Endometrium (tissue), 2 donors: ENCODE data around the gene IL16.
A peak's percentile ranks its signal among the peaks of the same experiment; 100 is the strongest.
"Not testable (repeated sequence)": the region's sequence is repeated elsewhere in the genome, so short reads cannot be mapped to it uniquely, and the experiment has no call there.

Experiments used
- FAIRE-seq: peaks from 2 replicates; lab custom pipeline; 2012; peaks lifted over from hg19 to GRCh38; lab: Jason Lieb, UNC
- donor health status: control.
- donor health status: control.

IL16 gene

GRCh38 chr15:81315452-81316175 is 118.9 kb downstream of the IL16 start:
- no peak for FAIRE-seq

DNA sequence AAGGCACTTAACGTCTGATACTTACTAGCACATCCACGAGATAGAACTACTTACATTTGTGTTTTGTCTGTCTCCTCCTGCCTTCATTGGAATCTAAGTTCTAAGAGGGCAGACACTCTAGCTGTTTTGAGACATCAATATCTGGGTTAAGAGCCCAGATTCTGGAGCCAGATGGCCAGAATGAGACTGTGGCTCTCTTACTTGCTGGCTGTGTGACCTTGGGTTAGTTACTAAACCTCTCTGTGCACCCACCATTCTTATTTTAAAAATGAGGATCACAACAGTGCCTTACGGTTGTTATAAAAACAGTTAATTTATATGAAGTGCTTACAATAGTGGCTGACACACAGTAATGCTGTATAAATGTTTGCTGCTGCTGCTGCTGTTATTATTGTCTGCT is 119.6 kb downstream of the IL16 start:
- FAIRE-seq = no peak

GRCh38 chr15:81317642-81318017 is 121.0 kb downstream of the IL16 start:
- no peak for FAIRE-seq

DNA sequence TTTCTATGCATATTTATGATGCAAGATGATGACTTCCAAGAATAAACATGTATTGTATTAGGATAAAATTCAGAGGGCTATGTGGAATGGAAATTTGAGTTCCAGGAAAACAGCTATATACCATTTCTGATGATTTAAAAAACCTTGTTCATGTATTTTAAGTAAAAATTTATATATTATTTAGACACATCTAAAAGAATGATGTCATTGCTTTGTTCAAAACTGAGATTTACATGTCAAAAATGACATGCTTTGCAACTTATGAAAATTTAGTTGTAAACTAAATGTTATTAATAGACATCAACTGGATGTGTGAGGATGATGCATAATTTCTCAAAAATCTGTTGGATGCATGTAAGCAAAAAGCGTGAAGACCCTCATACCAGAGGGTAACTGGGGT is 125.0 kb downstream of the IL16 start:
- no peak for FAIRE-seq

DNA sequence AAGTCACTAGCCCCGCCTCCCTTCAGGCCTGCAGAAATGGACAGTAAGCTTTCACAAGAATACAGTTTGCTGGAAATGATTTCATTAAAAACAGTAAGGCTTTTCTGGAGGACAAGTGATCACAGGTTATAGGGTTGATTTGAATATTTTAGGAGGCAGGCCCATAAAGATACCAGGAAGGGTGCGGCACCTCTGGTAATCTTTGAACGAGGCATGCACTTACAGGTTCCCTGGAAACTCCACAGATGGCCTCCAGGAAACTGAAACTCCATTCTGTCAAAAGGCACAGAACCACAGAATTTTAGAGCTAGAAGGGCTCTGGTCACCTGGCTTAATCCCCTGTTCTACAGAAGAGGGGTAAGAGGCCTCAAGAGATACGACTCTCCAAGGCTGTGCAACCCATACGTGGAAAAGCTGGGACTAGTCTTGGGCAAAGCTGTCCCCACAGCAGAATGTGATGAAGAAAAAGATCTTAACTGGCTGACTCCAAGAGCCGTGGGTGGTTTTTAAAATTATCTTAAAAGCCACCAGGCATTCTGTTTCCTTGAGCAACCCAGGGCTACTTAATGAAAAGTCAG is 126.1 kb downstream of the IL16 start:
- FAIRE-seq = no peak

GRCh38 chr15:81323559-81323943 is 126.9 kb downstream of the IL16 start:
- no peak for FAIRE-seq

- peak; percentile 95 for FAIRE-seq
These were observed 127.5 kb downstream of the IL16 start, which contains the start of gene STARD5 for GRCh38 chr15:81323944-81324881. TSS of gene STARD5 (minus strand) at chr15:81324141. CDS start at chr15:81324099, 42 bp downstream.

- no peak for FAIRE-seq
These were observed 130.0 kb downstream of the IL16 start for GRCh38 chr15:81326466-81327212.

GRCh38 chr15:81327516-81327915 is 130.8 kb downstream of the IL16 start:
- FAIRE-seq = no peak

GRCh38 chr15:81329446-81329845 is 132.8 kb downstream of the IL16 start:
- no peak for FAIRE-seq

DNA sequence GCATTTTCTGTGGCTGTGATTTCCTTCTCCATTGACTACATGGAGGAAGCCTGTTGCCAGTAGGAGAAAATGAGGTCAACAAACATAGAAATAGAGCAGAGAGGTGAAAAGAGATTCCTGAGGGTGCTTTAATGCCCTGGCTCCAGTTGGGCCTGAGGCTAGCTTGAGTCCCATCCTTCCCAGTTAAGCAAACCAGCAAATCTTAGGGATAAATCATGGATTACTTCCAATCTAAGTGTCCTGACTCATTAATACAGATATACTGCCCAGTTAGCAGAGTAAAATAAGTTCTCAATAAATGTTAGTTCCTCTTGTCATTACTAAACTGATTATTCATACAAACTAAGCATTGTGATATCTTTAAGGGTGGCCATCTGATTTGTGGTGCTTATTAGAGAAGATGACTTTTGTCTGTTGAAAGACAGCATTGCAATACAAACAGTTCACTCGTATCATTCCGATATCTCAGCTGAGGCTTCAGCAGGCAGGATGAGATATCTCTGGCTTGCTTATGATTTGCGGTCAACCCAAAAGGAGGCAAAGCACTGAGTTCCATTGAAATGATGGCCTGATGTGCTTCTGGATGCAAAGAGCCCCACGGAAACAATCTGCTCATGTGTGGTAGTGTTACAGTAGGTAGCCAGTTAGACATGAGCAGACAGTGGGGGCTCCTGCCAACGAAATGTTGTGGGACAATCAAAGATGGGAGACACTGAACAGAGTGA is 133.8 kb downstream of the IL16 start:
- FAIRE-seq = no peak

DNA sequence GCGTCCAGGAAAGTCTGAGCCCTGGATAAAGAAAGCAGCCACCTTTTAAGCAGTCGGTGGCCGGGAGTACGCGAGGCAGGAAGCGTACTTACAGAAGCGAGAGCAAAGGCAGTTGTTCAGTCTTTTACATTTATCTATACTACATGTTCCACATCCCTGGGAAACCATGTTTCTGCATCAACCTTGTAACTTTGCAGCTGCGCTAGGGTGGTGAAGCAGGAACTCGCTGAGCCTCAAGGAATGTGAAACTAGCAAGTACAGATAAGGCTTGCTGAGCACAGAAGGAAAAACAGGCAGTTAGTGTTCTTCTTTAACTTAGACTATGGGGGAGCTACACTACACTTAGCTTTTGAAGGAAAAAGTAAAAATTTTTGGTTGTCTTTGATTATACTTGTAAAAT is 134.5 kb downstream of the IL16 start:
- FAIRE-seq = not testable (repeated sequence)

DNA sequence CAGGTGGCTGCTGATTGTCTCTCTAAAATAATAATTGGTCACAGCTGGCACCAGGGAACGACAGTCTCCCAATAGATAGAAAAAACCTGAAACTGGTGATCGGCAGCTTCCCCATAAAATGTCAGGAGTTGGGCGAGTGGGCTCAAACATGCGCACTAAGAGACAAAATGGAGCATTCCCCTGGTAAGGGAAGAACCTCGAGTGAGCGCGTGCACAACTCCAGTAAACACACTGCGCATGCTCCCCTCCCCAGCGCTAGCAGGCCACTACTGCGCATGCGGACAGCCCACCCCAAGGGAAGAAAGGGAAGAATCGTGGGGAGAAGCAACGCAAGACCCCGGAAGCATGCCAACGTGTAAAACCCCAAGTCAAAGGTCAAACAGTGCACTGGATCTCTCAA is 134.9 kb downstream of the IL16 start:
- no peak for FAIRE-seq

GRCh38 chr15:81332326-81332725 is 135.6 kb downstream of the IL16 start:
- no peak for FAIRE-seq

DNA sequence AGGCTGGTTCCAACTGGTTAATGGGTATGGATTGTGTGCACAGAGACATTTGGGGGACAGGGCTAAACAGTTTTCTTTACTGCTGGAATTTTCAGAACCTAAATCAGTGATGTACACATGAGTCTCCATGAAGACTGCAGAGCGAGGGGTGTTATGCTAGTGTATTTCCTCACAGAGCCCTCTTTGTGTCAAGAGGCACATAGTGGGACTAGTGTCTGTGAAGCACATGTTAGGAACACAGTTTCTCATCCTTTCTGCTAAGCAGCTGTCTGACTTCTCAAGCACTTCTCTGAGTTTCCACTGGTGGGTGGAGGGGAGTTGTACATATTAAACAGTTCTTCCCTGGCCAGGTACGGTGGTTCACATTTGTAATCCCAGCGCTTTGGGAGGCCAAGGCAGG is 136.7 kb downstream of the IL16 start:
- FAIRE-seq = no peak

DNA sequence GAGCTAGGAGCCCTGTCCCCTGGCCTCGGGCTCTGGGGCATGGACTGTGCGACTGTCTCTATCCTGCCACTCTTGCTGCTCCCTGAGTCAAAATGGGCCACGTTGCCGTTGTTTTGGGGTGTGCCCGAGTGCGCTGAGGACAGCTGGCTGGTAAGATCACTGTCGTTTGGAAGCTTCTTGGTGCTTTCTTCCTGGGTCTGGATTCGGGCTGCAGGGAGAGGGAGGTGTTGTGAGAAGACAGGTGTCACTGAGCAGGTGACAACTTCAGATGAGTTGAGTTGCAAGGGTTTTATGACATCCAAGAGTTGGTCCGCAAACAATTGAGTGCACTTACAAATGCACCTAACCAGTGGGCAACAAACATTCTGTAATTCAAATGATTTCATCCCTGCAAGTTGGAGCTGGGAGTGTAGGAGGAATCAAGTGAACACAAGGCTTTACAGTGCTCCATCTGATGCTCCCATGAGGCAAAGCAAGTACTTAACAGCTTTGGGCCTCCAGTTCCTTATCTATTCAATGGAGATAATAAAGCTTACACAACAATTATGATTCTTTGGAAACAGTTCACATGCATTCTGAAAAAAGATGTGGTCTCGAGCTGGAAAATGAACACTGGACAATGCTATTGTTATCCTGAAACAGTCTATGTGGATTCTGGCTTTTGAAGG is 138.2 kb downstream of the IL16 start:
- FAIRE-seq = no peak

DNA sequence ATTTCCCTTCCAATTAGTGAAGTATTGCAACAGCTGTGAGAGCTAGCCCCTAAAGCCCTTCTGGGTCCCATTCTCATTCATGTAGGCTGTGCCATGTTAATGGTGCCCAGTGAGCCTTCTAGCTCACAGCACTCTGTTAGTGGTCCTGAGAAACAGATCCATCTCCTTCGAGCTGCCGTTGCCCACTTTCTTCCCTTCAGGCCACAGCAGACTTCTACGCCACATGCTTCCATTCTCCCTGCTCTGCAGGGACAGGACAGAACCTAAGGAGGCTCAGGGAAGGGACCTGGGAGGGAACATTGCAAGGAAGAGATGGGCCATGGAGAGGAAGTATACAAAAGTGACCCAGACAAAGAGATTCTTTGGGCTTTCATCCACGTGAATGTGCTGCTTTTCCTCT is 139.0 kb downstream of the IL16 start:
- no peak for FAIRE-seq

DNA sequence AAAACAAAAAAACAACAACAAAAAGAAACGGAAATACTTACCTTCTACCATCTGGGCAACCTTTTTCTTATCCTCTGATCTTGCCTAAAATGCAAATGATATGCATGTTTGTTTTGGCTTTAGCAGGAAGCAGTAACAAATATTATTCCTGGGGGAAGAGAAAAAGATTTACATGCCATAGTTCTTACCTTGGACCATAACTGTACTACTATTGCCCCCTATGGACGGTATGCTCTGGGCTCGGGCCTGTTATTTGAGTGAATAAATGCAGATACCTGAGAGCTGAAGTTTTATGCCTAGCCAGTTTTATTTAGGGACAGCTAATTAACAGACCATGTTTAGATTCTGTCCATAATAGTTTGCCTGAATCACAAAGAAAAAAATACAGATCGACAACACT is 139.9 kb downstream of the IL16 start:
- FAIRE-seq = no peak

- FAIRE-seq = no peak
These were observed 140.6 kb downstream of the IL16 start for GRCh38 chr15:81337241-81337640.

DNA sequence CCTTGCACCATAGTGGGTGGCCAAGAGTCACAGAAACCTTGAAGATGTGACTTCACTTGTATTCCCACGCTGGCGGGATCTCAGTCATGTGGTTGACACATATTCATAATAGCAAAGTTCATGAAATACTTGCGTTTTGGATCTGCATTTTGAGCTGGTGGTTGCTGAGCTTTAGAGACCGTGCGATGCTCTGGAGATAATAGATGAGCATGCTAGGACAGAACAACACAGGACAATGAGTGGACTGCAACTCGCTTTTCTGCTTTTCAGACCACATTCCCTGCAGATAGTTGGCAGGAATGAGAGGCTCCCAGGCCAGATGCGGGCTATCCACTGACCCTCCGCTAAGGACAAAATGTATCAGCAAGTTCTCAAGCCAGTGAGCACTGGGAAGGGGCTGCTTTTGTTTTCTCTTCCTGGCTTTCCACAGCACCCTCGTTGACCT is 141.1 kb downstream of the IL16 start:
- FAIRE-seq = no peak
